Measurements from ENCODE around the gene LLGL2.

Gene LLGL2

GRCh38 chr17:75492555-75493168 is 32.8 kb upstream of the LLGL2 start:
- DNase-seq = no peak

GRCh38 chr17:75493476-75494129 is 31.9 kb upstream of the LLGL2 start:
- no peak for DNase-seq

- no peak for DNase-seq
Measured at GRCh38 chr17:75494326-75494877, 31.1 kb upstream of the LLGL2 start.

GRCh38 chr17:75496005-75496404 is 29.5 kb upstream of the LLGL2 start:
- no peak for DNase-seq

GRCh38 chr17:75498039-75498725 is 27.3 kb upstream of the LLGL2 start:
- no peak for DNase-seq

GRCh38 chr17:75498726-75499213 is 26.7 kb upstream of the LLGL2 start:
- DNase-seq = no peak

GRCh38 chr17:75499313-75500022 is 26.0 kb upstream of the LLGL2 start:
- no peak for DNase-seq

- no peak for DNase-seq
Measured at GRCh38 chr17:75500419-75501216, 24.9 kb upstream of the LLGL2 start.

- no peak for DNase-seq
Measured at GRCh38 chr17:75501378-75502071, 24.0 kb upstream of the LLGL2 start.

- no peak for DNase-seq
Measured at GRCh38 chr17:75502072-75502720, 23.3 kb upstream of the LLGL2 start.

- DNase-seq = no peak
Measured at GRCh38 chr17:75502721-75503329, 22.7 kb upstream of the LLGL2 start.

GRCh38 chr17:75503337-75503950 is 22.1 kb upstream of the LLGL2 start:
- DNase-seq = no peak

GRCh38 chr17:75503976-75504346 is 21.5 kb upstream of the LLGL2 start:
- DNase-seq = no peak

- no peak for DNase-seq
Measured at GRCh38 chr17:75504347-75505151, 20.9 kb upstream of the LLGL2 start.

GRCh38 chr17:75505152-75505409 is 20.4 kb upstream of the LLGL2 start:
- no peak for DNase-seq

GRCh38 chr17:75505640-75506039 is 19.9 kb upstream of the LLGL2 start:
- DNase-seq = no peak

- no peak for DNase-seq
Measured at GRCh38 chr17:75506134-75506533, 19.4 kb upstream of the LLGL2 start.

- DNase-seq = no peak
Measured at GRCh38 chr17:75506888-75507287, 18.6 kb upstream of the LLGL2 start.

Data from NCI-H1436 (cell line).